Esophagus squamous epithelium (tissue), 4 donors: Measurements from ENCODE around the gene DOCK10.

Experiments used
- CTCF ChIP-seq, 6 experiments: fragments of 450-650 bp in 4 of 6; fragments of 200-600 bp in 2 of 6; sonication (generic) in 2 of 6; IDR thresholded peaks; one replicate each; pipeline ENCODE4 v1.5.1; 2016 to 2019; ENCODE audit warnings: antibody characterized with exemption in 6 of 6, mild to moderate bottlenecking in 4 of 6, moderate library complexity in 4 of 6
- POLR2A ChIP-seq, 4 donors: fragments of 450-650 bp; IDR thresholded peaks; one replicate each; pipeline ENCODE4 v1.6.1; 2017; ENCODE audit warnings: antibody characterized with exemption in 4 of 4, mild to moderate bottlenecking in 4 of 4, moderate library complexity in 3 of 4

- TF ChIP-seq POLR2A (IDR thresholded peaks at IDR 0.05): no peak
- TF ChIP-seq CTCF (IDR thresholded peaks at IDR 0.05): no peak
Observed at GRCh38 chr2:224780823-224781222, 261.4 kb downstream of the DOCK10 start.
